Smooth muscle cell (in vitro differentiated cells): ENCODE measurements around the gene ZNHIT6. TPM values are rescaled to one million over a fixed set of nuclear protein-coding genes. Genes with fewer than 3 reads are reported as not detected.

Source experiments
- DNase-seq: peaks from one replicate; lab custom pipeline; 2025; ENCODE audit not compliant: unreplicated experiment; lab: John Stamatoyannopoulos, UW
- H2AFZ ChIP-seq: fragments of 200-600 bp; sonication (generic); 2 replicates; pipeline ENCODE4 v1.6.0; 2016; ENCODE audit warnings: antibody characterized with exemption, low read depth, mild to moderate bottlenecking
- H3F3A ChIP-seq: fragments of 200-600 bp; sonication (generic); 2 replicates; pipeline ENCODE4 v1.6.0; 2017; ENCODE audit warnings: antibody characterized with exemption, low read depth
- H3K27ac ChIP-seq: fragments of 200-600 bp; sonication (generic); 2 replicates; pipeline ENCODE4 v1.5.1; 2016; ENCODE audit warnings: low read depth, mild to moderate bottlenecking
- H3K27me3 ChIP-seq: fragments of 200-600 bp; sonication (generic); 2 replicates; pipeline ENCODE4 v1.6.1; 2016; ENCODE audit warnings: low read depth, mild to moderate bottlenecking
- H3K36me3 ChIP-seq: fragments of 200-600 bp; sonication (generic); 2 replicates; pipeline ENCODE4 v1.5.1; 2016; ENCODE audit warnings: low read depth
- H3K4me1 ChIP-seq: fragments of 200-600 bp; sonication (generic); 2 replicates; pipeline ENCODE4 v1.5.1; 2016; ENCODE audit warnings: low read depth
- H3K4me2 ChIP-seq: fragments of 200-600 bp; sonication (generic); 2 replicates; pipeline ENCODE4 v1.6.0; 2016; ENCODE audit warnings: mild to moderate bottlenecking
- H3K4me3 ChIP-seq: fragments of 200-600 bp; sonication (generic); 2 replicates; pipeline ENCODE4 v1.5.1; 2016; ENCODE audit warnings: mild to moderate bottlenecking
- H3K79me2 ChIP-seq: fragments of 200-600 bp; sonication (generic); 2 replicates; pipeline ENCODE4 v1.6.0; 2016; ENCODE audit warnings: low read depth, mild to moderate bottlenecking
- H3K9ac ChIP-seq: fragments of 200-600 bp; sonication (generic); 2 replicates; pipeline ENCODE4 v1.6.0; 2016; ENCODE audit warnings: low read depth
- H3K9me3 ChIP-seq: fragments of 200-600 bp; sonication (generic); replicated peaks from 2 replicates; pipeline ENCODE4 v1.5.1; 2016; ENCODE audit warnings: low read depth
- H4K20me1 ChIP-seq: fragments of 200-600 bp; sonication (generic); 2 replicates; pipeline ENCODE4 v1.6.0; 2016; ENCODE audit warnings: low read depth
- WGBS: methylation state at CpG from one replicate; pipeline ENCODE4 v1.1.7; 2016; ENCODE audit warnings: low lambda C conversion rate; 5-methylcytosine and 5-hydroxymethylcytosine counted together
- polyA plus RNA-seq: library from polyadenylated mRNA; unstranded; fragments of >200 nt; fragmentation: Nextera tagmentation; extraction: Ambion mirVana; gene quantifications from 2 replicates; pipeline ENCODE4 v1.2.1, GENCODE V29; 2016
- total RNA-seq: library from RNA; depleted of rRNA; stranded (reverse); fragments of >200 nt; gene quantifications from 2 replicates; pipeline ENCODE4 v1.2.3, GENCODE V29; 2014
- TF ChIP-seq, protein P1 (sequence below): fragments of 200-600 bp; sonication (generic); IDR thresholded peaks from 2 replicates; pipeline ENCODE4 v1.5.1; 2017; ENCODE audit warnings: borderline replicate concordance, mild to moderate bottlenecking, antibody characterized with exemption; ENCODE audit not compliant: insufficient read depth, poor library complexity, severe bottlenecking

Gene ZNHIT6
- total and polyA plus RNA-seq, 2 experiments from 2014 or later: 15.0 to 15.5 TPM

DNA sequence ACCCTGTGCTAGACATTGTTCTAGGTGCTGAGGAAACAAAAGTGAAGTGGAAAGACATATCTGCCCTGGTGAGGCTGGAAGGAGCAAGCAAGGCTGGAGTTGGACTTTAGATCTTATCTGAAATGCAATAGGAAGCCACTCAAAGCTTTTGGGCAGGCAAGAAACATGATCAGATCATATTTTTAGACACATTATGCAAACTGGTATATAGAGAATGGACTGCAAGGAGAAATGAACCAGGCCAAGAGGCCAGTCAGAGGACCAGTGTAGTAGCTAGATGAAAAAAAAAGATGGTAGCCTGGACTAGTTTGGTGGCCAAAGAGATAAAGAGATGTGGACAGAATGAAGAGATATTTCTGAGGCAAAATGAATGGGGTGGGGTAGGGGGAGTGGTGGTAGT is 81.4 kb downstream of the ZNHIT6 start:
- Histone ChIP-seq H3F3A (peaks cover 8% of the 10 kb centered on the region), H3K9me3 (no peaks in the 10 kb centered on the region), H3K79me2 (no peaks in the 10 kb centered on the region), H3K4me1 (peaks cover 4% of the 10 kb centered on the region), H4K20me1 (no peaks in the 10 kb centered on the region), H3K36me3 (no peaks in the 10 kb centered on the region), H3K9ac (no peak overlapping the region), H3K4me2 (no peak overlapping the region), H3K27me3 (no peaks in the 10 kb centered on the region), H3K4me3 (no peak overlapping the region), H3K27ac (no peak overlapping the region), H2AFZ (no peak overlapping the region)
- TF ChIP-seq, protein P1, sequence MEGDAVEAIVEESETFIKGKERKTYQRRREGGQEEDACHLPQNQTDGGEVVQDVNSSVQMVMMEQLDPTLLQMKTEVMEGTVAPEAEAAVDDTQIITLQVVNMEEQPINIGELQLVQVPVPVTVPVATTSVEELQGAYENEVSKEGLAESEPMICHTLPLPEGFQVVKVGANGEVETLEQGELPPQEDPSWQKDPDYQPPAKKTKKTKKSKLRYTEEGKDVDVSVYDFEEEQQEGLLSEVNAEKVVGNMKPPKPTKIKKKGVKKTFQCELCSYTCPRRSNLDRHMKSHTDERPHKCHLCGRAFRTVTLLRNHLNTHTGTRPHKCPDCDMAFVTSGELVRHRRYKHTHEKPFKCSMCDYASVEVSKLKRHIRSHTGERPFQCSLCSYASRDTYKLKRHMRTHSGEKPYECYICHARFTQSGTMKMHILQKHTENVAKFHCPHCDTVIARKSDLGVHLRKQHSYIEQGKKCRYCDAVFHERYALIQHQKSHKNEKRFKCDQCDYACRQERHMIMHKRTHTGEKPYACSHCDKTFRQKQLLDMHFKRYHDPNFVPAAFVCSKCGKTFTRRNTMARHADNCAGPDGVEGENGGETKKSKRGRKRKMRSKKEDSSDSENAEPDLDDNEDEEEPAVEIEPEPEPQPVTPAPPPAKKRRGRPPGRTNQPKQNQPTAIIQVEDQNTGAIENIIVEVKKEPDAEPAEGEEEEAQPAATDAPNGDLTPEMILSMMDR: no peak
- DNase-seq: no peak

DNA sequence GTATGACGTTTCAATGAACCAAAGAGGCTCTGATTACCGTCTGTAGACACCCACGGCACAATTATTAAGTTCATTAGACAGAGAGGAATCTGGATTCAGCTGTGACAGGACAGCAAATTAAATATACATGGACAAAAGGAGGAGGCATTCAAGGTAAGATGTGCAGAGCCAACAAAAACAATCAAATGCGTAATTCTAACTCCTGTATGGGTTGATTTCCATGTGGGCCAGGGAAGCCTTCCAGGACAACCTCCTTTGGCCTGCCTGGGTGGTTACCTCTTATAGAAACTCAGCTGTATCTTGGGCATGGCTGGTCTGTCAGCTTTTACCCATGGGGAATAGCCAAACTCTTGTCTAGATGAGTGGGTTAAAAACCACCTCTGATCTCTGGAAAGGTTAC is 83.9 kb downstream of the ZNHIT6 start:
- H3K9me3 ChIP-seq: peaks cover 5% of the 10 kb centered on the region
- TF ChIP-seq, protein P1: no peak
- peaks cover 8% of the 10 kb centered on the region for H3F3A ChIP-seq
- H3K36me3 ChIP-seq: no peaks in the 10 kb centered on the region
- no peak overlapping the region for H2AFZ ChIP-seq
- no peaks in the 10 kb centered on the region for H3K4me1 ChIP-seq
- H3K4me3 ChIP-seq: no peak overlapping the region
- no peaks in the 10 kb centered on the region for H4K20me1 ChIP-seq
- WGBS: 92% methylated on average over 4 of the region's 4 CpGs
- H3K9ac ChIP-seq: no peak overlapping the region
- H3K4me2 ChIP-seq: no peak overlapping the region
- no peak overlapping the region for H3K27ac ChIP-seq
- DNase-seq: no peak
- no peaks in the 10 kb centered on the region for H3K27me3 ChIP-seq
- no peaks in the 10 kb centered on the region for H3K79me2 ChIP-seq

DNA sequence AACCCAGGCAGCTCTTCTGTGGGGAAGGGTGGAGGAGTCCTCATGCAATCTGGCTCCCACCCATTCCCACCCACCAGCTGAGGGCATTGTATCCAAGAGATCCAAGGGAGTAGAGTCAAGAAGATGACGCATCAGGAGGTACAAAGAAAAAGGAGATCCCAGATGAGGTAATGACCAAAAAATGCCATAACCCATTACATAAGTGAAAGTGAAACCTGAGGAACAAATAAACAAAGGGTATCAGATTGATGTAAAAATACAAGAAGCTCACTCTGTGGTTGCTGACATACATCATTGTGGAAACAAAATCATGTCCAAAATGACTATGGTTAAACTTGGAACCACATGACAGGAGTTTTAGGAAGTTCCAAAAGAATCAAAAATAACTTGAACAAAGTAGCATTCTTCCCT is 85.2 kb downstream of the ZNHIT6 start:
- H3K9me3 ChIP-seq: peaks cover 5% of the 10 kb centered on the region
- H3F3A ChIP-seq: peaks cover 7% of the 10 kb centered on the region
- no peak overlapping the region for H3K4me3 ChIP-seq
- no peak overlapping the region for H3K4me2 ChIP-seq
- no peaks in the 10 kb centered on the region for H3K79me2 ChIP-seq
- DNase-seq: no peak
- no peaks in the 10 kb centered on the region for H3K4me1 ChIP-seq
- TF ChIP-seq, protein P1: no peak
- H2AFZ ChIP-seq: no peak overlapping the region
- no peak overlapping the region for H3K27ac ChIP-seq
- 73% methylated on average over 1 of the region's 1 CpG for WGBS
- no peaks in the 10 kb centered on the region for H3K36me3 ChIP-seq
- H3K9ac ChIP-seq: no peak overlapping the region
- H3K27me3 ChIP-seq: no peaks in the 10 kb centered on the region
- no peaks in the 10 kb centered on the region for H4K20me1 ChIP-seq

DNA sequence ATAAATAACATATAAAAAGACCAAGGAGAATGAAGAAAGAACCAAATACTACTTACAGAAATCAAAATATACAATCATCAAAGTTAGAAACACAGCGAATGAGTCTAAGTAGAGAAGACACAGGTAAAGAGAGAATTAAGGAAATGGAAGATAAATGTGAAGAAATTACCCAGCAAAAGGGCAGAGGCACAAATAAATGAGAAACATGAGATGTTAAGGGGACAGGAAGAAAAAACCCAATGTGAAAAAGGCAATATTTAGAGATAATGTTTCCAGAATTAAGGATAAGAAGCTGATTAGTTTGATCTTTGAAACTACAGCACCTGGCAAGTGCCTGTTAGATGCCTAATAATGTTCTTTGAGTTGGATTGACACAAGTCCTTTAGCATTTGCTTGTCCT is 86.8 kb downstream of the ZNHIT6 start:
- WGBS: 98% methylated on average over 1 of the region's 1 CpG
- TF ChIP-seq, protein P1: no peak
- DNase-seq: no peak

More for the DNA sequence above, 86.8 kb downstream of the ZNHIT6 start:
- Histone ChIP-seq H3F3A (no peaks in the 10 kb centered on the region), H3K9ac (no peak overlapping the region), H3K4me1 (no peaks in the 10 kb centered on the region), H3K4me2 (no peak overlapping the region), H3K27me3 (no peaks in the 10 kb centered on the region), H3K79me2 (no peaks in the 10 kb centered on the region), H2AFZ (no peak overlapping the region), H3K27ac (no peak overlapping the region), H3K36me3 (no peaks in the 10 kb centered on the region), H3K4me3 (no peak overlapping the region), H4K20me1 (no peaks in the 10 kb centered on the region), H3K9me3 (peaks cover 5% of the 10 kb centered on the region)
